Measurements from ENCODE around the gene DNAH11.

The DNAH11 gene

GRCh38 chr7:21733837-21734236 lies 191.0 kb downstream of the DNAH11 start:
- no peak for DNase-seq (ENCODE audit: low read depth in 1 of 2, low spot score in 1 of 2)
- TF ChIP-seq POLR2AphosphoS5 (IDR thresholded peaks at IDR 0.05; ENCODE audit: low read depth) (no peak), SPI1 (IDR thresholded peaks at IDR 0.05; ENCODE audit: borderline replicate concordance, low read depth) (no peak), CTCF (IDR thresholded peaks at IDR 0.05; ENCODE audit: insufficient read depth, low read length) (no peak), GABPA (IDR thresholded peaks at IDR 0.05; ENCODE audit: low read depth) (no peak)
- Histone ChIP-seq H3K27ac (replicated peaks) (no peak overlapping the region), H3K27me3 (ENCODE audit: insufficient read depth, poor library complexity, severe bottlenecking) (no peaks in the 10 kb centered on the region), H3K4me3 (replicated peaks; ENCODE audit: insufficient read depth, low read length) (no peak overlapping the region)

GRCh38 chr7:21743493-21743892 lies 200.7 kb downstream of the DNAH11 start:
- no peak for TF ChIP-seq GABPA (IDR thresholded peaks at IDR 0.05; ENCODE audit: low read depth)
- TF ChIP-seq CTCF (IDR thresholded peaks at IDR 0.05; ENCODE audit: insufficient read depth, low read length): no peak
- no peak for TF ChIP-seq REST (IDR thresholded peaks at IDR 0.05; ENCODE audit: insufficient replicate concordance, low read depth)
- TF ChIP-seq SPI1 (IDR thresholded peaks at IDR 0.05; ENCODE audit: borderline replicate concordance, low read depth): no peak
- no peak for TF ChIP-seq POLR2AphosphoS5 (IDR thresholded peaks at IDR 0.05; ENCODE audit: low read depth)
- no peaks in the 10 kb centered on the region for H3K27me3 ChIP-seq (ENCODE audit: insufficient read depth, poor library complexity, severe bottlenecking)
- DNase-seq (ENCODE audit: low read depth in 1 of 2, low spot score in 1 of 2): no peak

GRCh38 chr7:21746949-21747348 lies 204.1 kb downstream of the DNAH11 start:
- TF ChIP-seq POLR2AphosphoS5 (IDR thresholded peaks at IDR 0.05; ENCODE audit: low read depth) (no peak), CTCF (IDR thresholded peaks at IDR 0.05; ENCODE audit: insufficient read depth, low read length) (no peak), GABPA (IDR thresholded peaks at IDR 0.05; ENCODE audit: low read depth) (no peak), REST (IDR thresholded peaks at IDR 0.05; ENCODE audit: insufficient replicate concordance, low read depth) (no peak), SPI1 (IDR thresholded peaks at IDR 0.05; ENCODE audit: borderline replicate concordance, low read depth) (no peak)
- no peak overlapping the region for H3K27ac ChIP-seq (replicated peaks)
- DNase-seq (ENCODE audit: low read depth in 1 of 2, low spot score in 1 of 2): no peak
- H3K4me3 ChIP-seq (replicated peaks; ENCODE audit: insufficient read depth, low read length): no peak overlapping the region
- H3K27me3 ChIP-seq (ENCODE audit: insufficient read depth, poor library complexity, severe bottlenecking): no peaks in the 10 kb centered on the region

More at GRCh38 chr7:21743493-21743892, 200.7 kb downstream of the DNAH11 start:
- Histone ChIP-seq H3K4me3 (replicated peaks; ENCODE audit: insufficient read depth, low read length) (no peak overlapping the region), H3K27ac (replicated peaks) (no peak overlapping the region)

- no peak for DNase-seq (ENCODE audit: low read depth in 1 of 2, low spot score in 1 of 2)
- TF ChIP-seq GABPA (IDR thresholded peaks at IDR 0.05; ENCODE audit: low read depth) (no peak), CTCF (IDR thresholded peaks at IDR 0.05; ENCODE audit: insufficient read depth, low read length) (no peak), POLR2AphosphoS5 (IDR thresholded peaks at IDR 0.05; ENCODE audit: low read depth) (no peak), SPI1 (IDR thresholded peaks at IDR 0.05; ENCODE audit: borderline replicate concordance, low read depth) (no peak), REST (IDR thresholded peaks at IDR 0.05; ENCODE audit: insufficient replicate concordance, low read depth) (no peak)
- Histone ChIP-seq H3K27ac (replicated peaks) (no peak overlapping the region), H3K4me3 (replicated peaks; ENCODE audit: insufficient read depth, low read length) (no peak overlapping the region), H3K27me3 (ENCODE audit: insufficient read depth, poor library complexity, severe bottlenecking) (no peaks in the 10 kb centered on the region)
These were observed 205.0 kb downstream of the DNAH11 start for GRCh38 chr7:21747806-21748205.
